SIG-M5 (cell line): Measurements from ENCODE around the gene ZNRF2.

Experiments used
- DNase-seq: peaks from one replicate; lab custom pipeline; 2025; lab: John Stamatoyannopoulos, UW

The ZNRF2 gene

GRCh38 chr7:30284298-30285066 is at the start of gene ZNRF2:
TSS of gene ZNRF2 (plus strand) at chr7:30284597. CDS start at chr7:30285358, 761 bp downstream.
- peak; percentile 93 for DNase-seq

DNA sequence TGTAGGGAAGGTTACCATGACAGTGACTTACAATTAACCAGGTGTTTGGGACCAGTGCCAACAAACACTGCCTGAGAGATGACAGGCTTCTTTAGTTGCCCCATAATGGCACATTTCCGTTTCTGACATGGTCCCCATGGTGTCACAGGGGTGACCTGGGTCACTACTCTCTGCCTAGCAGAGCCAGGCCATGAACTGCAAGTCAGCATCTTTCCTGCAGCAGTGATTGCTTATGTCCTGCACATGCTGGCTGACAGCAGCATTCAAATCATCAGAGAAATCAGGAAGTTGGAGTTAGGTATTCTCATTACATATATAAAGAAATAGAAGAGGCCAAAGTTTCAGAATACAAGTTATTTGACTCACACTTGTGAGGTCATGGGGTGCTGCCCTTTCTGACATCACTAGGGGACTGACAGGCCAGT is 47.1 kb upstream of the ZNRF2 start:
- no peak for DNase-seq

DNA sequence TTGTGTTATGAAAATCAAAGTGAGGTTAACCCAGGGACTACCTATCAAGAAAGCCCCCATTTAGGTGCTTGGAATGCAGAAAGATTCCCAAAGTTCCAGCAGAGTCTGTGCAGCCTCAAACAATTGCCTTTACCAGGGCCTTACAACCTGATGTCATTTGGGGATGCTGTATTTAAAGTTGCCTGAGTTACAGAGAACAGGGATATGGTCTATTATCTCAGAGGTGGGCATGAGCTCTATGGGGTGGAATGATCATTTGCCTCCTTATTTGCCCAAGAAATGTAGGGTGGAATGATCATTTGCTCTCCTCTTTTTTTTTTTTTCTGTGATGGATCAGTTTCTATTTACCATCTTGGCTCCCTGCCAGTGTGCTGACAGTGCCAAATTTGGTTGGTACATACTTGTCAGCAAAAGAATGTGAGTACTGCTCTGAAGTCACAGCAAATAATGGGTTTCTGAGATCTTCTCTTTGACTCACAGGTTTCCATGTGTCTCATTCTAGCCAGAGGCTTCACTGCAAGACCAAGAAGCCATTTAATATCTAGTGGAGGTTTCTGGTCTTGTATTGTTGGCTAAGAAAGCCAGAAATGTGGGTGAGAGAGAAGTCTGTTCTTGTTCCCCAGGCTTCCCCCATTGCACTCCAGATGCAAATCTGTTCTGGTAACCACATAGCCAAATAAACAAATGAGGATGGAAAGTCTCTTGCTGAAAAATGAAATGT is 45.5 kb upstream of the ZNRF2 start:
- DNase-seq, result no peak

DNA sequence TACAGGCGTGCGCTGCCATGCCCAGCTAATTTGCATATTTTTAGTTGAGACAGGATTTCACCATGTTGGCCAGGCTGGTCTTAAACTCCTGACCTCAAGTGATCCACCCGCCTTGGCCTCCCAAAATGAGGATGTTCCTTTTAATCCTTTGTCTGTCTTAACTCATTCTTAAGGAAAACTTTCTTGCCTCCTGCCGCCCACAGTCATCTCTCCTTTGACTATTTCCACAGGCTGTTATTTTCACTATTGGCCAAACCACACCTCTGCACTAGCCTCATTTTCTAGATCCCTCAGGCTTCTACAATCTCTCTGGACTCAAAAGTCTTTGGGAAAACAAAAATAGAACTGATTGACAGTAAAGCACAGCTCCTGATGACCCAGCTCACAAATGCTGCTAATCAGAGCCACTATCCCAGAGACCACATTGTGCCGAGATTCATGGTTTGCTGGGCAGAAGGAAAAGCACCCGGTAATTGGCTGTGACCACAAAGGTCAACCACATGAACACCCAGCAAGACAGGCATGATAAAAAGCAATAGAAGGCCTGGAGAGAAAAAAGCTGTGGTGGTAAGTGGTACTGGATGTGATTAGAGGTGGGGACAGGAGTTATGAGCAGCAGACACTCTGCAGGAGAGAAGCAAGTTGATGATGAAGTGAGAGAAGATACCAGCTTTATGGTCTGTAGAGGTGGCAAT is 44.1 kb upstream of the ZNRF2 start:
- no peak for DNase-seq

GRCh38 chr7:30241767-30242166 is 42.6 kb upstream of the ZNRF2 start:
- DNase-seq, result no peak

- no peak for DNase-seq
Observed at GRCh38 chr7:30244340-30244739, 40.1 kb upstream of the ZNRF2 start.

DNA sequence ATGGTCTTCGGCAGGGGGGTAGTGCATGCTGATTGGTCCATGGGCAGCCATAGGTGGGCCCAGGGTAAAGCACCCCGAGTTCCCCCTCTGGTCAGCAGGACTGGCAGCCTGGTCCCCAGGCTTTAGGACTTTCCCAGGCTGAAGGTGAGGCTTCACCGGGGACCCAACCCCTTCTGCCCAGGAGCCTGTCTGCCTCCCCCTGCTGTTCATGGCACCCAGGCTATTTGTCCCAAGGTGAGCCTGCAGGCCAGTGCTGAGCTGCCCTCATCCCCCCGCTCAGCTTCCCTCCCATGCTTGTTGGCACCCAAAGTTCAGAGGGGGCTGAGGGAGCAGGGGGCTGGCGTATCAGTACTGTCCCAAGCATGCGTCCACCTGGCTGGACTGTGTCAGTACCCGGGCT is 38.5 kb upstream of the ZNRF2 start:
- DNase-seq, result no peak

DNA sequence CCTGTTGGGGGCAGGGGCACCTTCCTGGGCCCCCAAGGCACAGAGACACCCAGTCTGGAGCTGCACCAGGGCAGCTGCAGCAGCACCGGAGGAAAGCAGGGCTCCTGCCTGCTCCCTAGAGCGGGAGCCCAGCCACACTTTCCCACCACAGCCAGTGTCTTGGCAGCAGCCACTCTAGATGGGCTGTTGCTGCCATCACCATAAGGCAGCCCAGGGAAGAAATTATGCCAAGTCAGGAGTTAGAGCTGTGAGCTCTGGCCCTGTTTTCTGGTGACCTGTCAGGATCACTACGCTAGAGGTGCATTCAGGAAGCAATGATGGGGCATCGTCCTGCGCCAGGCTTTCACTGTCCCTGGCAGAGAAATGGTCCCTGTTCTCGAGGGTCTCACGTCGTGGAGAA is 38.0 kb upstream of the ZNRF2 start:
- DNase-seq, result no peak

- no peak for DNase-seq
Observed at GRCh38 chr7:30247541-30248401, 36.6 kb upstream of the ZNRF2 start.

GRCh38 chr7:30249316-30249715 is 35.1 kb upstream of the ZNRF2 start:
- no peak for DNase-seq

GRCh38 chr7:30249986-30250774 is 34.2 kb upstream of the ZNRF2 start:
- no peak for DNase-seq

- DNase-seq, result no peak
Observed at GRCh38 chr7:30251708-30252329, 32.6 kb upstream of the ZNRF2 start.

- no peak for DNase-seq
Observed at GRCh38 chr7:30252885-30253795, 31.3 kb upstream of the ZNRF2 start.

- no peak for DNase-seq
Observed at GRCh38 chr7:30253796-30254165, 30.6 kb upstream of the ZNRF2 start.

DNA sequence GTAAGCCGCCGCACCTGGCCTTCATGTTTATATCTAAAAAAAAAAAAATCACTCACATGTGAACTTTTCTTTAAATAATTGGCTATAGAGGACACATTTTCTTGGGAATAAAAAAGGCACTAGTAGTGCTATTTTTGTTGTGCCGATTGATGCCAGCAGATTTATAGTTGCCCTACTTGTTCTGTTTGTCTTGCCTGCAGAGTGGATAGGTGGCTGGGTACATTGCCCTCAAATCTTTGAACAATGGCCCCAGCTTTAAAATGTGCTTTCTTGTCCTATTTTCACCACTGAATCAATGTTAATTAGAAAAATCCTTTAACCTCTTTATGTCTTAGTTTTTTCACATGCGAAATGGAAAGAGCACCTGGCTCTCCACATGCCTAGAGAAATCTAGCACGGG is 30.1 kb upstream of the ZNRF2 start:
- DNase-seq, result no peak

- DNase-seq, result no peak
Observed at GRCh38 chr7:30254717-30255063, 29.7 kb upstream of the ZNRF2 start.

- DNase-seq, result no peak
Observed at GRCh38 chr7:30255064-30255769, 29.2 kb upstream of the ZNRF2 start.

- DNase-seq, result no peak
Observed at GRCh38 chr7:30256349-30256858, 28.0 kb upstream of the ZNRF2 start.

- DNase-seq, result no peak
Observed at GRCh38 chr7:30260246-30260768, 24.1 kb upstream of the ZNRF2 start.
